ENCODE measurements around the gene PAX5.

Gene PAX5

GRCh38 chr9:36812556-36812955 lies 221.5 kb downstream of the PAX5 start:
- in situ Hi-C loops (cut with MboI; ENCODE audit: low pct_unique_long_range_greater_than_20kb, low sequenced_read_pairs, unreplicated experiment): no loop called here
- no peak for TF ChIP-seq CTCF (IDR thresholded peaks at IDR 0.05; ENCODE audit: extremely low read depth, insufficient read depth, missing control alignments)
- DNase-seq (ENCODE audit: low spot score): no peak

GRCh38 chr9:36808251-36808650 lies 225.8 kb downstream of the PAX5 start:
- no peak for TF ChIP-seq CTCF (IDR thresholded peaks at IDR 0.05; ENCODE audit: extremely low read depth, insufficient read depth, missing control alignments)
- no peak for DNase-seq (ENCODE audit: low spot score)
- in situ Hi-C loops (cut with MboI; ENCODE audit: low pct_unique_long_range_greater_than_20kb, low sequenced_read_pairs, unreplicated experiment): no loop called here

- TF ChIP-seq CTCF (IDR thresholded peaks at IDR 0.05; ENCODE audit: extremely low read depth, insufficient read depth, missing control alignments): no peak
- DNase-seq (ENCODE audit: low spot score): no peak
- in situ Hi-C loops (cut with MboI; ENCODE audit: low pct_unique_long_range_greater_than_20kb, low sequenced_read_pairs, unreplicated experiment): no loop called here
Observed at GRCh38 chr9:36803961-36804360, 230.1 kb downstream of the PAX5 start.

DNA sequence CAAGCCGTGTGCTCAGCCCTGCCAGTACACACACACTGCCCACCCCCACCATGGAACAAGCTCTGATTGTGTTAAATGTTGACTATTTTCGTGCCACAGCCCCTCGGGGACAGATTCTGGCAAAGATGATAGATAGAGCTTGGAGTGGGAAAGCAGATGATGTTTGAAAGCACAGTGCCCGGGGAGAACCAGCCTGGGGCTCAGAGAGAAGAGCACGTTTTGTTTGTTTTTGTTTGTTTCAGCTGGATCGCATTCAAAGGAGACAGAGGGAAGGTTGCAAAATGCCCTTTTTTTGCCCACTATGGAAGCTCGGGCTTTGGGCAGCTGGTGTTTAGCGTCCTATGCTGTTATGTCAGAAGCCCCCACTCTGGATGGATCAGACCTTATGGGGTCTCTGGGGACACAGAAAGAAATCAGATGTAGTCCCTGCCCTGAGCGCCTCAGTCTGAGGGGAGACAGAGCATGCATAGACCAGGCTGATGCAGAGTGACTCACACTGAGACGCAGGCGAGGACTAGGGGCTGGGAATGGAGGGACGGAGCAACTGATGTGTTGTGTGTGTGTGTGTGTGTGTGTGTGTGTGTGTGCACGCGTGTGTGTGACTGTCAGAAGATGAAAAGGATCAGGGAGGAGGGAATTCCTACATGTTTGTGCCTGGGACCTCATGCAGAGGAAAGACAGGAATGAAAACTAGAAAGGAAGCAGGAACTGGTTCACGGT lies 231.7 kb downstream of the PAX5 start:
- TF ChIP-seq CTCF (IDR thresholded peaks at IDR 0.05; ENCODE audit: extremely low read depth, insufficient read depth, missing control alignments): no peak
- in situ Hi-C loops (cut with MboI; ENCODE audit: low pct_unique_long_range_greater_than_20kb, low sequenced_read_pairs, unreplicated experiment): no loop called here

GRCh38 chr9:36800455-36800854 lies 233.6 kb downstream of the PAX5 start:
- no peak for TF ChIP-seq CTCF (IDR thresholded peaks at IDR 0.05; ENCODE audit: extremely low read depth, insufficient read depth, missing control alignments)
- in situ Hi-C loops (cut with MboI; ENCODE audit: low pct_unique_long_range_greater_than_20kb, low sequenced_read_pairs, unreplicated experiment): no loop called here
- no peak for DNase-seq (ENCODE audit: low spot score)

More for the DNA sequence above, 231.7 kb downstream of the PAX5 start:
- DNase-seq (ENCODE audit: low spot score): no peak

GRCh38 chr9:36798350-36799065 lies 235.6 kb downstream of the PAX5 start:
- DNase-seq (ENCODE audit: low spot score): no peak
- in situ Hi-C loops (cut with MboI; ENCODE audit: low pct_unique_long_range_greater_than_20kb, low sequenced_read_pairs, unreplicated experiment): no loop called here
- TF ChIP-seq CTCF (IDR thresholded peaks at IDR 0.05; ENCODE audit: extremely low read depth, insufficient read depth, missing control alignments): peak; percentile 31

Data from GM13977 (cell line).